ENCODE data around the gene SERPINB1. TPM values are rescaled to one million over a fixed set of nuclear protein-coding genes. Genes with fewer than 3 reads are reported as not detected.
A peak's percentile ranks its signal among the peaks of the same experiment; 100 is the strongest.

Gene SERPINB1
- total and polyA plus RNA-seq, 11 donors: 15.4 to 55.6 (median 22.2) TPM

DNA sequence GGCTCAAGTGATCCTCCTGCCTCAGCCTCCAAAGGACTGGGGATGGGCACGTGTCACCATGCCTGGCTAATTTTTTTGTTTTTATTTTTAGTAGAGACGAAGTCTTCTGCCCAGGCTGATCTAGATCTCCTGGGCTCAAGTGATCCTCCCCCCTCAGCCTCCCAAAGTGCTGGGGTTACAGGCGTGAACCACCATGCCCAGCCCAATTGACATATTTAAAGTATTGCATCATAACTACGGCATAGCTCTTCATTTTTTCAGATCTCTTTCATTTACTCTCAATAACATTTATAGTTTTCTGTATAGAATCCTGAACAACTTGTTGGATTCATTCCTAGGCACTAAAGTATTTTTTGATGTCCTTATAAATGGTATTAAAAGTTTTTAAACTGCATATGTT is 13.0 kb downstream of the SERPINB1 start:
- no peak for DNase-seq
- no peaks in the 10 kb centered on the region for H3K27me3 ChIP-seq
- peaks cover 0 to 30% (median 7%) of the 10 kb centered on the region in 9 donors for H3K36me3 ChIP-seq
- TF ChIP-seq, protein P1, sequence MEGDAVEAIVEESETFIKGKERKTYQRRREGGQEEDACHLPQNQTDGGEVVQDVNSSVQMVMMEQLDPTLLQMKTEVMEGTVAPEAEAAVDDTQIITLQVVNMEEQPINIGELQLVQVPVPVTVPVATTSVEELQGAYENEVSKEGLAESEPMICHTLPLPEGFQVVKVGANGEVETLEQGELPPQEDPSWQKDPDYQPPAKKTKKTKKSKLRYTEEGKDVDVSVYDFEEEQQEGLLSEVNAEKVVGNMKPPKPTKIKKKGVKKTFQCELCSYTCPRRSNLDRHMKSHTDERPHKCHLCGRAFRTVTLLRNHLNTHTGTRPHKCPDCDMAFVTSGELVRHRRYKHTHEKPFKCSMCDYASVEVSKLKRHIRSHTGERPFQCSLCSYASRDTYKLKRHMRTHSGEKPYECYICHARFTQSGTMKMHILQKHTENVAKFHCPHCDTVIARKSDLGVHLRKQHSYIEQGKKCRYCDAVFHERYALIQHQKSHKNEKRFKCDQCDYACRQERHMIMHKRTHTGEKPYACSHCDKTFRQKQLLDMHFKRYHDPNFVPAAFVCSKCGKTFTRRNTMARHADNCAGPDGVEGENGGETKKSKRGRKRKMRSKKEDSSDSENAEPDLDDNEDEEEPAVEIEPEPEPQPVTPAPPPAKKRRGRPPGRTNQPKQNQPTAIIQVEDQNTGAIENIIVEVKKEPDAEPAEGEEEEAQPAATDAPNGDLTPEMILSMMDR (IDR thresholded peaks at IDR 0.05): no peak
- no peak for TF ChIP-seq POLR2A (IDR thresholded peaks at IDR 0.05)
- H3K4me1 ChIP-seq: peaks cover 0 to 8% (median 0%) of the 10 kb centered on the region in 12 donors
- WGBS, 4 donors: 80 to 95% (median 93%) methylated on average over 4 of the region's 4 CpGs
- ATAC-seq: no peak
- H3K9me3 ChIP-seq: no peaks in the 10 kb centered on the region
- no peak overlapping the region for H3K4me3 ChIP-seq
- no peak overlapping the region for H3K27ac ChIP-seq
- intact Hi-C loops (cut with DNase I): no loop called here

DNA sequence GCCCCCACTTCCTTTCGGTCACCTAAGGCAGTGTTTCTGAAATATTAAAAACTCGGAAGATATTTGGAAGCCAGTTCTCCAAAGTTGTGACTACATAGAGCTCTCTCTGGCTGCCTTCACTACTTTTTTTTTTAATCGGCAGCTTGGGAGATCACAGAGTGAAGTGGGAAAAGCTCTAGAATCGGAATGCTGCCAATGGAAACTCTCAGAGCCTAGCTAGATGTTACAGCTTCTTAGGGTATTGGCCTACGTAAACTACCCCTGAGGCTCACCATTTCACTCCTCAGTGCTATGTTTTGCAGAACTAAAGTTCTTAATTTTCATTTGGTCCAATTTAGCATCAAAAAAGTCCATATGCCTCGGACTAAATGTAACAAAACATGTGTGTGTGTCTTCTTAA is 14.5 kb downstream of the SERPINB1 start:
- no peak for TF ChIP-seq POLR2A (IDR thresholded peaks at IDR 0.05)
- TF ChIP-seq, protein P1 (IDR thresholded peaks at IDR 0.05): no peak
- H3K4me1 ChIP-seq: peaks cover 0 to 8% (median 0%) of the 10 kb centered on the region in 12 donors
- no peaks in the 10 kb centered on the region for H3K9me3 ChIP-seq
- H3K27ac ChIP-seq: no peak overlapping the region
- H3K27me3 ChIP-seq: no peaks in the 10 kb centered on the region
- peak in 3 of 4 donors; percentile 48 to 73 (median 50) for ATAC-seq
- peaks cover 0 to 15% (median 0%) of the 10 kb centered on the region in 9 donors for H3K36me3 ChIP-seq
- intact Hi-C loops (cut with DNase I): no loop called here
- WGBS, 4 donors: 64 to 78% (median 69%) methylated on average over 6 of the region's 6 CpGs
- H3K4me3 ChIP-seq: no peak overlapping the region
- no peak for DNase-seq

DNA sequence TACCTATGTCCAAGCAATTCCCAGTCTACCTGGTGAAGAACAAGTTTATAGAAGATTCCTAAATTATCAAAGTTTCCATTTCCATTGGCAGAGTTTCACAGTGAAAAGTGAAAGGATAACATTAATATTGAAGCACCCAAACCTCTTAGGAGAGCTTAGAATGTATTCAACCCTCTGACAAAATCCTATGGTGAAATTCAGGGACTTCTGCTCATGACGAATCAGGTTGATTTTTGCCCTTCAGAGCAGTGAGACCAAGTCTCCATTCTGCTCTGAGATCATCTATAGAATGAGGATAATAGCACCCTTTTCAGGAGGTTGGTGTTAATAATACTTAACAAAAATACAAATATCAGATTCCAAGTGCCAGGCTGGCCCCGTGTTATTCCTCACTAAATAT is 15.5 kb downstream of the SERPINB1 start:
- Histone ChIP-seq H3K4me3 (no peak overlapping the region), H3K27ac (no peak overlapping the region), H3K27me3 (no peaks in the 10 kb centered on the region), H3K9me3 (no peaks in the 10 kb centered on the region), H3K36me3 (peaks cover 0 to 5% (median 0%) of the 10 kb centered on the region in 9 donors), H3K4me1 (peaks cover 0 to 8% (median 0%) of the 10 kb centered on the region in 12 donors)
- ATAC-seq: no peak
- intact Hi-C loops (cut with DNase I): no loop called here
- 88 to 92% (median 91%) methylated on average over 2 of the region's 2 CpGs for WGBS, 4 donors
- DNase-seq: no peak
- TF ChIP-seq, protein P1 (IDR thresholded peaks at IDR 0.05): no peak
- TF ChIP-seq POLR2A (IDR thresholded peaks at IDR 0.05): no peak

DNA sequence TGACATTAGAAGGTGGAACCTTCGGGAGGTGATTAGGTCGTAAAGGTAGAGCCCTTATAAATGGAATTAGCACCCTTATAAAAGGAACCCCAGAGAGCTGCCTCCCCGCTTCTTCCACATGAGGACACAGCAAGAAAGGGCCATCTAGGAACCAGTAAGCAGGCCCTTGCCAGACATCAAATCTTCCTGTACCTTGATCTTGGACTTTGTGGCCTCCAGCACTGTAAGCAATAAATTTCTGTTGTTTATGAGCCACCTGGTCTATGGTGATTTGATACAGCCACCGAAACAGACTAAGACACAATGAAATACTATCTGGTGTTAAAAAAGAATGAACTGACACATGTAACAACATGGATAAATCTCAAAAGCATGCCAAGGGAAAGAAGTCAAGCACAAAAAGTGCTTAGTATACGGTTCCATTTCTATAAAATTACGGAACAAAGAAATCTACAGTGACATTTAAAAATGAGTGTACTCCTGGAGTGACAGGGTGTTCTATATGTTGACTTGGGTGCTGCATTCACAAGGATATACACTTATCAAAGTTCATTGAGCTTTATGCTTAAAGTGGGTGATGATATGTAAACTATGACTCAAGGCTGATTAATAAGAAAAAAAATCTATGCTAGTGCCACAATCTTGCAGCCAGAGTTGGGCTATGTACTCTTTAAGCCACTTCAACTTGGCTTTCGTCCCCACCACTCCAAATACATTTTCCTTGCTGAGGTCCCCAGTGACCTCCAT is 18.4 kb downstream of the SERPINB1 start:
- TF ChIP-seq POLR2A (IDR thresholded peaks at IDR 0.05): no peak
- TF ChIP-seq, protein P1 (IDR thresholded peaks at IDR 0.05): no peak
- H3K36me3 ChIP-seq: no peaks in the 10 kb centered on the region
- no peak overlapping the region for H3K4me3 ChIP-seq
- WGBS, 4 donors: 94 to 96% (median 94%) methylated on average over 7 of the region's 7 CpGs
- H3K4me1 ChIP-seq: peaks cover 3 to 30% (median 20%) of the 10 kb centered on the region in 12 donors
- H3K27ac ChIP-seq: no peak overlapping the region
- ATAC-seq: no peak
- H3K9me3 ChIP-seq: no peaks in the 10 kb centered on the region
- no peak for DNase-seq
- H3K27me3 ChIP-seq: no peaks in the 10 kb centered on the region
- intact Hi-C loops (cut with DNase I): no loop called here
